ENCODE data around the gene STX12.
"Not testable (repeated sequence)": the region's sequence is repeated elsewhere in the genome, so short reads cannot be mapped to it uniquely, and the experiment has no call there.

STX12 gene

DNA sequence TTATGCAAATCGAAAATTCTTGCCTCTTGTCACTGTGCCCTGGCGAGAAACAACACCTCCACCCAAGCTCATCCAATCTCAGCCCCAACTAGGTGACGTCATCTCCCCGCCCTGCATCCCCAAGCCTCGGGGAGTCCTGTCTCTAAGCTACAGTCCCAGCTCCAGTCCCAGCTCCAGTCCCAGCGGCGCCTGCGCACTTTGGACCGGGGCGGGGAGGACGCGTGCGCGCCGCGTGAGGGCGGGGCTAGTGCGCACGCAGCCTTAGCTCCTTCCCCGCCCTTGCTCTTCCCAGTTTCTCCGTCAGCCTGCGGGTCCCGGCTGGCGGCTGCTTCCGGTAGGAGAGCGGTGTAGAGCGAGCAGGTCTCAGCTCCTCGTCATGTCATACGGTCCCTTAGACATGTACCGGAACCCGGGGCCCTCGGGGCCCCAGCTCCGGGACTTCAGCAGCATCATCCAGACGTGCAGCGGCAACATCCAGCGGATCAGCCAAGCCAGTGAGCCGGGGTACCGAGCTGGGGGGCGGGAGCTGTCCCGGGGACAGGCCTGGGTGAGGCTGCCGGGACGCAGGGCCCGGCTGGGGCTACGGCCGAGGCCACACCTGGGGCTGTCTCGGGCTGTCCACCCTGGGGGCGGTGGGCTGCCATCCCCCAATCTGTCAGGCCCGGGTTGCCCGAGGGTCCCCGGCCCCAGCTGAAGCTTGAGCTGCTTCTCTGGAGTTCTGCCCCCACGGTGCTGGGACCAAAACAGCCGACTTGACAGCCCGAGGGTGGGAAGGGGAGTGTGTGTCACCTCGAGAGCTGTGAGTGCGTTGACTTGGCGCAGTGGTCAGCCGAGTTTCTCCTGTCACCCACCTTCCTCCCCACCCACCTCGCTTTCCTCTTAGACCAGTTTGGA, at the start of gene STX12:
STX12 (plus strand) TSS at position 288 of the 894 bp plus-strand sequence; CDS start at position 377, 89 bp downstream.
- DNase-seq, result peak; percentile 97

DNA sequence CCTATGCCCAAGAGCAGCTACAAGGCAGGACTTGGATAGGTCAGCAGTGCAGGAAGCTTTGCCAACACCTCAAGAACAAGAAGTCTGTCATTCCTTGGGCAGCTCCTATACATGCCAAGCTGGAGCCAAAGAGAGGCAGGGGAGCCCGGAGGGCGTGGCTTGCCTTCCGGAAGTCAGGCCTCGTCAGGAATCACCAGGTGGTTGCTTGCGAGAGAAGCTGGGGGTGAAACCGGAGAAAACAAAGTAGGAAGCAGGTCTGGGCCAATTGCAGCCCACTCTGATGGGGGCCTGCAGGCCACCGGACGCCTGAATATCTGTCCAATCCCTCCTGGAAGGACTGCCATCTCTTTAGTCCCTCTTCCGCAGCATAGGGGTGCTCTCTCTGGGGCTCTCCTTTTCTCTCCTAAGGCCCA, 48.1 kb upstream of the STX12 start:
- no peak for DNase-seq

DNA sequence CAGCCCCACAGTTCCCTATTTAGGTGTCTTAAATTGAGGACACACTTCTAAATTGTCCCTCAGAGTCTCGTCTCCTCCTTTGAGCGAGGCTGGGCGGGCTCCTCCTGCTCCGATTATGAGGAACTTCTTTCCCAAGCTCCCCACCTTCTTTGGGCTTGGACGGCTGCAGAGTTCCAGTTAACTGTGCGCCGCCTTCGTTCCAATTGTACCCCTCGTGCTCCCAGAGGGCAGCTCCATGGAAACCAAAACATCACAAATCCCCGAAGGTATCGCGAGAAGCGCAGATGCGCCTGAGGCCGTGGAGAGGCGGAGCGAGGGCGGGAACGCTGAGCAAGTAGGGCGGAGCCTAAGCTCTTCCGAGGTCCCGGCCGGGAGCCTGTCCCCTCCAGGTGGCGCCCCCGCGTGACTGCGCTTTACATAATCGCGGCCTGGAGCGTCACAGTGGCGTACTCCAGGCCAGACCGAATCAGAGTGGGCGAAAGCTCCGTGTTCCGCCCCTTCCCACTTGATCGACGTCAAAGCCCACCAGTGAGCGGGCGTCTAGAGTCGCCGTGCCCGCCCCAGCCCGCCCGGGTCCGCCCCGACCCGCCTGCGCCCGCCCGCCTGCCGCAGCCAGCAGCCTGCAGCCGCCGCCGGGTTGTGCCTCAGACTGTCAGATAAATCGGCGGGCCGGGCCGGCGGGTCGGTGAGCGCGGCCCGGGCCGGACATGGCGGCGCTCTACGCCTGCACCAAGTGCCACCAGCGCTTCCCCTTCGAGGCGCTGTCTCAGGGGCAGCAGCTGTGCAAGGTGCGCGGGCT, 47.4 kb upstream of the STX12 start, which contains the start of gene FAM76A:
FAM76A (plus strand) TSS at position 588 of the 799 bp plus-strand sequence; CDS start at position 708, 120 bp downstream.
- DNase-seq, result peak; percentile 99

DNA sequence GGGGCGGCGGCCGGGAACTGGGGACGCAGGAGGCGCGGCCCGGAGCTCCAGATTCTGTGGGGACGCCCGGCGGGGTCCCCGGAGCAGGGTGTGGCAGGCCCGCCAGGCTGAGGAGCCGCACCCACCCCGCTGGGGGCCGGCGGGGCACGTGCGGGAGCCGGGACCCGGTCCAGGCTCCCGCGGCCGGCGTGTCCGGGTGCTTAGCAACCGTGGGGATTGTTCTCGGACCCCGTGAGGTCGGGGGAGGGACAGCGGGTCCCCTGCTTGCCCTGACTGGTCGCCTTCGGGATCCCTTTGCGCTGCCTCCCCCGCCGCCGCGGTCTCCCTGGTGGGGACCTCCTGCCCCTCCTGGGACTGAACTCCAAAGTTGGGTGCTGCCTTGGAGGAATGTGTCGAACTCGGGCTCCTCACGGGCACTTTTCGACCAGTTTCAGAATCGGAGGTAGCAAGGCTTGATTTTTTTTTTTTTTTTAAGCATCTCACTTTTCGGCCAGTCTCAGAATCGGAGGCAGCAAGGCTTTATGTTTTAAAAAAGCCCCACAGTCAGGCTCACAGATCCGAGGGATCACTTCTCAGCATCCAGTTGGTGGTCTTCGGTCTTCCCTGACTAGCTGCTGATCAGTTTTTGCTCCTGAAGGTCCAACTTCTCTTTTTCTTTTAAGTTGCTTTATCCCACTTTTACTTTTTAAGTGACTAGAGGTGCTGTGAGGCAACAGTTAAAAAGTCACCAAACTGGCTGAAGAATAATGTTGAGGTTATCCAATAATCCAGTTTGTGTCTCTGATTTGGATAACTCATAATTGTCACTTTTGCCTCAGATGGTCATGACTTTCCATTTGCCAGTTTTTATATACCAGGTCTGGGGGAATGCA, 46.6 kb upstream of the STX12 start:
- DNase-seq, result peak; percentile 22

DNA sequence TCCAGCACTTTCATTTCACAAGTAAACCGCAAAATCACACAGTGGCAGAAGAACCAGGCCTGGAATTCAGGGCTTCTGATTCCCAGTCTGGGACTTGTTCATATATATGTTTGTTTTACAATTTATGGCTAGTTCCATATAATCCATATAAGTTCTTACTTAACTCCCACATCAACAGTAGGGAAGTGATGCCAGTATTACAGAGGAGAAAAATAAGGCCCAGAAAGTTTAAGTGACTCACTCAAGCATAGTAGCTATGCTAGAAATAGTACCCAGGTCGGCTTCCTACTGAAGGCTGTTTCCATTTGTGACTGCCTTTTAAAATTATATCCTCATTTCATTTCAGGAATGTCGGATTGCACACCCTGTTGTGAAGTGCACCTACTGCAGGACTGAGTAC, 45.9 kb upstream of the STX12 start:
- no peak for DNase-seq

DNA sequence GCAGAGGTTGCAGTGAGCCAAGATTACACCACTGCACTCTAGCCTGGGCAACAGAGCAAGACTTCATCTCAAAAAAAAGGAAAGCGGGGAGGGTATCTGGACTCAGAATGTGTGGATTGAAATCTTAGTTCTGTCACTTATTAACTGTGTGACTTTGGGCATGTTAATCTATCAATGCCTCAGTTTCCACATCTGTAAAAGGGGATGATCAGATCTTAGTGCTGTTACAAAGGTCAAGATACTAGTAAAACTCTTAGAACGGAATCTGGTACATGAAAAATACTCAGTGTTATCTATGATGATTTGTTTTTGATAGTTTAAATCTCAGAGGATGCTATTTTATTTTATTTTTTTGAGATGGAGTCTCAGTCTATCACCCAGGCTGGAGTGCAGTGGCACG, 36.8 kb upstream of the STX12 start:
- DNase-seq, result no peak

DNA sequence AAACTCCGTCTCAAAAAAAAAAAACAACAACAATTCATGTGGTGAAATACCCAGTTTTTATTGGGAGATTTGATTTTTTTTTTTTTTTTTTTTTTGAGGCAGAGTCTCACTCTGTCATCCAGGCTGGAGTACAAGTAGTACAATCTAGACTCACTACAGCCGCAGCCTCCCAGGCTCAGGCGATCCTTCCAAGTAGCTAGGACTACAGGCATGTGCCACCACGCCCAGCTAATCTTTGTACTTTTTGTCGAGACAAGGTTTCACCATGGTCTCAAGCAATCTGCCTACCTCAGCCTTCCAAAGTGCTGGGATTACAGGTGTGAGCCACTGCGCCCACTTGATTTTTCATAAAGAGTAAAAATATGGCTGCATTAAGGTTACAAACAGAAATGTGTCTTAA, 31.9 kb upstream of the STX12 start:
- no peak for DNase-seq

DNA sequence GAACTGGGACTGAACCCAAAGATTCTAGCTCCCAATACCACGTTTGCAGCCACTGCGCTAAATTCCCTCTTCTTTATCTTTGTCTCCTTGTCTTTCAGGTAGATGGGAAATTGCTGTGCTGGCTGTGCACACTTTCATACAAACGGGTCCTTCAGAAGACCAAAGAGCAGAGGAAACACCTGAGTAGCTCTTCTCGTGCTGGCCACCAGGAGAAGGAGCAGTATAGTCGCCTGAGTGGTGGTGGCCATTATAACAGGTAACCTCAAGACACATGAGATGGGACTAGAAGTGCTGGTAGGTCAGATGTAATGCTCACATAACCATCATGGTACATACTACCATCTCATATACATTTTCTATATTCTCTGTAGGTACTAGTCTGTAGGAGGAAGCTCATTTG, 28.5 kb upstream of the STX12 start:
- DNase-seq, result no peak

DNA sequence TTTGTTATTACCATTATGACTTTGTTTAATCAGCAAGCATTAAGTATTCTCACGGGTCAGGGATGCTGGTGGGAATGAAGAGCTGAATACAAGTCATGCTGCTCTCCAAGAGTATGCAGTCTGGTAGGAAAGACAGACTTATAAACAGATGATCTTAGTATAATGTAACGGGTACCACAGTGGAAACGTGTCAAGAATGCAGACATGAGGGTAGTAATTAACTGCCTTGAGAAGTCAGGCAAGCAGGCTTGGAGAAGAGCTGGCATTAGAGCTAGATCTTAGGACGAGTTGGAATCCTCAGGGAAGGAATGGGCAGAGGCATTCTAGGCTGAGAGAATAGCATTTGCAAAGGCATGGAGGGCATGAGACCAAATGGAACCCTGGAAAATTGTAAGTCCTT, 27.6 kb upstream of the STX12 start:
- DNase-seq, result no peak

DNA sequence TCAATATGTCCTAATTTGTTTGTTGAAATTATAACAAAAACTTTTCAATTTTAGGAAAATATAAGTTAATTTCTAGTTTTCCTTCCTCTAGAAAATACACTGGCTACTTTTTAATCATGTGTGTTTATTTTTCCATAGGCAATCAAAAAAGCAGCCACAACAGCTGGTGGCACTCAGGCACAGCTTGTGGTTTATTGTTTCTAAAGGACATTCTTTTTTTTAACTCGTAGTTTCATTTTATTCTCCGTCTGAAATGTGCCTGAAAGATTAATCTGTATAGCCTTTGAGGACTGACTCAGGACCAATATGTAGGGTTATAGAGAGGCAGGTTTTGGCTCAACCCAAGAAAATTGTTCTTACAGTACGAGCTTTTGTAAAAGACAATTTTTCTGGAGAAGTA, 20.7 kb upstream of the STX12 start:
- DNase-seq, result no peak

DNA sequence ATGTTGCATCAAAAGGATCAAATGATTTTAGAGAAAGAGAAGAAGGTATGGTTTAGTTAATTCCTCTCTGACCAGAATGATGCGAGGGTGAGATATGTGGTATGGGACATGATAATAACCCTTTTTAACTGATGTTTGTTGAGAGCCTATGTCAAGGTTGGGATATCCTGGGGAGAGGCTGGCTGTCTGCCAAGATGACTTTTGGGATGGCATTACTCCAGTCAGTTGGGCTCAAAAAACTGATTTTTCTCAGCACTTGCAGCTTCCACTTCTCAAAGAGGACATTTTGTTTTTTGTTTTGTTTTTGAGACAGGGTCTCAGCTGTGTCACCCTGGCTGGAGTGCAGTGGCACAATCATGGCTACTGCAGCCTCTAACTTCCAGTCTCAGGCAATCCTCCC, 17.7 kb upstream of the STX12 start:
- no peak for DNase-seq

DNA sequence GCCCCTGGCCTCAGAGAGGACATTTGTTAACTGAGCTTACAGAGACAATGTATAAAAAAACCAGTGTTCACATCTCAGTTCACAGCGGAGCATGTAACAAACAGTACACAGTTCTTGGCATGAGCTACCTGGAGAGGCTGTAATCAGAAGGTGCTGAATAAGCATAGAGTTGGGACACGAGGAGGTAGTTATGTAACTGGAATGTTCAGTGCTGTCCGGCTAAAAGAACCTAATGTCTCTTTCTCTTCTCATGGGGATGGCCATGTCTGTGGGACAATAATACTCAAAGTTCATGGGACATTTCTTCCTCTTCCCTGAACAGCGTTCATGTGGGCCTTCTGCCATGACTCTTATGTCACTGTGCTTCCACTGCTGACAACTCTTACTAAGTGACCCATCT, 17.2 kb upstream of the STX12 start:
- no peak for DNase-seq

DNA sequence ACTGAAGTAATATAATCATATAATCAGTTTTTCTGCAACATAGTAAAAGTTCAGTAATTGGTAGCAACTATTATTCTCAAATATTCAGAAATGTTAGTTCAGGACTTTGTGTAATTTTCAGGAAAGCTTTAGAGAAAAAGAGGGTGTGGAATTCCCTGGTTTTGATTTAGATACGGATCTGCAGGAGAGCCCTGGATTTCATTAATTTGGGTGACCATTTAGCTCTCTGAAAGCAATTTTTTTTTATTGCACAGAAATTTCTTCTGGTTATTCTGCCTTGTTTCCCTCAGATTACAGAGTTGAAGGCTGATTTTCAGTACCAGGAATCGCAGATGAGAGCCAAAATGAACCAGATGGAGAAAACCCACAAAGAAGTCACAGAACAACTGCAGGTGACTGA, 13.8 kb upstream of the STX12 start:
- no peak for DNase-seq

DNA sequence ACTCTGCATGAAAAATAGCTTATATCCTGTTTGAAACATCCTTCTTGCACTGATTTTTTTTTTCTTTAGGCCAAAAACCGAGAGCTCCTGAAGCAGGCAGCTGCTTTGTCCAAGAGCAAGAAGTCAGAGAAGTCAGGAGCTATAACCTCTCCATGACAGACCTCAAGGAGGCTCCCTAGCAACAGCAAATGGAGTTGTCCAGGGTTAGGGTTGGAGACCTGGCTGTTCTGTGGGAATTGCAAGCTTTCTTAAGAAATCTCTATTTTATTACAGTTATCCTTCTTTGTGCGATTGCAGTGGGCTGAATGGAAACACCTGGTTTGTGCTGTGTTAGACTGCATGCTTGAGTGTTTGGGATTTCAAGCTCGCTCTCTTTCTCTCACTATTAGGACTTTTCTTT, 12.6 kb upstream of the STX12 start:
- no peak for DNase-seq

DNA sequence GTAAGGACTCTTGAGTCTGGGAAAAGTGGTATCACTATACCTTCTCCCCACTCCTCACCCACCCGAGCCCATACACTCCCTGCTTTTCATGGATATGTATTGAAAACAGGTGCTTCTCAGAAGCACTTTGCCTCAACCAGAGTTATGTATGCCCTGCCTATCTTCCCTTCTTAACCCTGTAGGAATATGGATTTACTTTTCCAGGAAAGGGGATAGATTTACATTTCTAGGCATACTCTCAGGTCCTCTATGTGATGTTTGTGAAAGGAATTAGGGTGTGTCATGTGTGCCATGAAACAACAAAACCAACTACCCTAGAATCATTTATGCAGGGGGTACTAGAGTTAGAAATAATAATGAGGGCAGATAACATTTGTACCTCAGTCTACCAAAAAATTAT, 11.0 kb upstream of the STX12 start:
- DNase-seq, result no peak

DNA sequence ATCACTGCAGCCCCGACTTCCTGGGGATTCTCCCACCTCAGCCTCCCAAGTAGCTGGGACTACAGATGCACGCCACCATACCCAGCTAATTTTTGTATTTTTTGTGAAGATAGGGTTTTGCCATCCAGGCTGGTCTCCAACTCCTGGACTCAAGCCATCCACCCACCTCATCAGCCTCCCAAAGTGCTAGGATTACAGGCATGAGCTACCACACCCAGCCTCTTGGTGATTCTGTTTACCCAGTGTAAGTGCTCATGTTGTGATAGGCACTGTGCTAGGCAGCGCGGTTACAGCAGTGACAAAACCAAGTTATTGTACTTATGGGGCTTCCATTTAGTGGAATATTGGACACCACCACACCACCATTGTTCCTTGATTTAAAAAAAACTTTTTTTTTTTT, 9.7 kb upstream of the STX12 start:
- no peak for DNase-seq

DNA sequence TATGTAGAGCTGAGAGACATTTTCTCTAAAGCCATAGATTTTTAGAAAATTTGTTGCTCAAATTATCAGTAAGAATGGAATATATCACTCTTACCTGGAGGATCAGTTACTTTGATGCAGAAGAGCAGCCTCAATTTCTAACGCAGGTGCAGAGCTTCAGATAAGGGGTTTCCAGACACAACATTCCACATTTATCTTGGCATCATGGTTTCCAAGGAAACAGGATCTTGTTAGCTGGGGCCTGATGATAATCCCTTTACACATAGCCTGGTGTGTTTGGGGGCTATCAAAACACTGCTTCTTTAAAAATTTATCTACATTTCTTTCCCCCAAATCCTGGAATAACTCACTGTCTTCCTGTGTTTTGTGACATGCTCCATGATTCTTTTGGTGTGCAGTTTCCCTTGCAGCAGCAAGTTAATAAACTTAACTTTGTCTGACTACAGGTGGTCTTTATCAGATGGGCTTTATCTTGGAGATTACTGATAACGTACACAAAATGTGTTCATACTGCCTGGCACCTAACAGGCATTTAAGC, 2.7 kb upstream of the STX12 start:
- no peak for DNase-seq

DNA sequence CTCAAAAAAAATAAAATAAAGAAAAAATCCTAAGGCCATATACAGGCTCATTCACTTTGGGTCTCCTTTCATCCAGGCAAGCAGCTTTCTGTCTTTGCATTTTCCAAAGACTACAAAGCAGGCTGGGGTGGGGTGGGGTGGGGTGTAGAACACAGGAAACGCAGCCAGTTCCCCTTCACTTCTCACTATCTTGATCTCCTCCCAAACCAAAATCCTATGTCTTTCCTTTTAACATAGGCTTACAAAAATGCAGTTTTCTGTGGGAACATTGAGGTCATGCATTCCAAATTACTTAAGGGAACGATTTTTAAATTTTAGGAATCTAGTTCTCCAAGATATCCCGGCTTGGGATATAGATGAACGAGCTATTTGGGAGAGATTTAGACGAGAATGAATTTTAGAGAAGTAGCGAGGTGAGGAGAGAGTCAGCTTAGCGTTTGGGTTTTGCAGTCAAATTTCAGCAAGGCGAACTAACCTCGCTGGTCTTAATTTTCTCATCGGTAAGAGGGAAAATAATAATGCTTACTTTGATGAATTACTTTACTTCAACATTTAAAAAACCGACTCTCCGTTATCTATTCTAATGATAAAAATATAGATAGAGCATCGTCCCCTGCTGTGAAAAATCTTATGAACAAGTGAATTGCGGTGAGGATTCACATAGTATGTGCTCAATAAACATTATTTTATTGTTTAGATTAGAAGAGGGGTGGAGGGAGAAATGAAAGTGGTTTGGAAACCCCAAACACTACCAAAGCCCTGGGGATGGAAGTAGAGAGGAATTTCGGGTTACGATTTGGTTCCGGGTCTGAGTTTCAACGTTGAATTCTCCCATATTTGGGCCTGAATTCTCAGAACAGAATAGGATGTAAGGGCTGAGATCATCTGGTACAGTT, 735 bp upstream of the STX12 start:
- no peak for DNase-seq

DNA sequence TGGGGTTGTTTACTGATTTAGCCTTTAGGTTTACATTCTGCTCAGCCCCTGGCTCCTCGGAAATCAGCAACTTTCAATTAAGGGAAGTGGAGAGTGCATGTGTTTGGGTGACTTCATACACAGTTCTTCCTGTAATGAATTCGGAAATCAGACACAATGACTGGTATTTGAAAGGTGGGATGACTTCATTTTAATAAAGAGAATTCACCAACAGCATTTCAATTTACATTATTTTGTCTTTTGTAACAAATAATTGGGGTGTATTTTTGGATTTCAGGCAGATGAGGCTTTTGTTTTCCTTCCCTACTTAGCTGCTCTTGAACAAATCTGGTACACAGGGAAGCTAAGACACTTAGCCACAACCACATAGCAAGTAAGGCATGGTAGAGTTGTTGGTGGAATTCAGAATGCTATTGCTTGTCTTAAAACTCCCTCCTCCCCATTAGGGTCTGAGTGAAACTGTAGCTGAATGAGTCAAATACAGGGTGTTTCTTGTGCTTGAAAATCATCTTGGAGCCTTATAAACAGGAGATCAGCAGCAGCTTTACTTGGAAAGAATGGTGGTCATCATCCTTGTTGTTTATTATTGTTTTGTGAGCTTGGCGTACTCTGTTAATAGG, 917 bp downstream of the STX12 start:
- DNase-seq, result no peak

DNA sequence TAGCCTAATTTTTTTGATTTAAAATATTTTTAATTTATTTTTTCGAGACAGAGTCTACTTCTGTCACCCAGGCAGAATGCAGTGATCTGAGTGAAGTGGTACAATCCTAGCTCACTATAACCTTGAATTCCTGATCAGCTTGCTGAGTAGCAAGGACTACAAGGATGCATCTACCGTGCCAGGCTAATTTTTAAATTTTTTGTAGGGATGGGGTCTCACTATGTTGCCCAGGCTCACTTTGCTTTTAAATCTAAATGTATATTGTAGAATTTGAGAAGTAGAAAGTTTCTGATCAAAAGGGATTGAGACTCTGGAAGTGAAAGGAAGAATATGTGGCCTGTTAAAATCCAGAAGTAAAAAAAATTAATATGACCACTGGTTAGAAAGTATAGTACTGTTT, 1.6 kb downstream of the STX12 start:
- no peak for DNase-seq

DNA sequence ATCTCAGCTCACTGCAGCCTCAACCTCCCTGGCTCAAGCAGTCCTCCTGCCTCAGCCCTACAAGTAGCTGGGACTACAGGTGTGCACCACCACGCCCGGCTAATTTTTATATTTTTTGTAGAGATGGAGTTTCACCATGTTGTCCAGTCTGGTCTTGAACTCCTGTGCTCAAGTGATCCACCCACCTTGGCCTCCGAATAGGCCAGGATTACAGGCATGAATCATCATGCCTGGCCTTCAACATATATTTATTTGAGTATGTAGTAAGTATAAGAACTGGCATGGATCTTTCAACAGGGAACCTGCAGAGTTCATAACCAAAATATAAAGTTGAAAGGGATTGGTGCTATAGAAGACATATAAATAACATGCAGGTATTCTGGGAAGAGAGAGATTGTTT, 2.3 kb downstream of the STX12 start:
- DNase-seq, result not testable (repeated sequence)

All from activated CD4-positive, alpha-beta T cell treated with anti-CD3 and anti-CD28 coated beads for 1 hour (primary cell).